ENCODE measurements around the gene MAGED1.

The MAGED1 gene

DNA sequence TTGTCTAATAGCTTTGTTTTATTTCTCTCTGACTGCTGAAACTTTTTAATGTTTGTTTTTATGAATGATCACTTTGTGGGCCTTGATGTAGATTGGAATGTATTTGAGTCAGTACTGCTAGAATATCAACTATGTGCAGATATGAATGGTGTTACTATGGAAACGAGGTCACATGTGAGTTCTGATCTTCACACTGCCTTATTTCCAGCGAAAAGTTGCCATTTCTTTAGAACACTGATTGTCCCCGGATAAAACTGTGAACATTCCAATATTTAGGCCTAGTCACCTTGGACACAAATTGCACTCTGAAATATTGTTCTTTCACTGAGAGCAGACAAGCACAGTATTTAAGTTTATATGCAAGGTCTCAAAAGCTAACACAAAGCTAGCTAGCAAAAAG lies 27.2 kb upstream of the MAGED1 start:
- TF ChIP-seq TAF1 (IDR thresholded peaks at IDR 0.05; ENCODE audit: borderline replicate concordance, insufficient read depth, low read length): no peak
- no peak for TF ChIP-seq FOXP2 (optimal IDR thresholded peaks at IDR 0.05; ENCODE audit: borderline replicate concordance, extremely low read depth, extremely low read length, insufficient read depth)
- no peak for TF ChIP-seq POLR2AphosphoS5 (IDR thresholded peaks at IDR 0.05; ENCODE audit: low read depth, low read length)
- no peak for TF ChIP-seq SIN3A (IDR thresholded peaks at IDR 0.05; ENCODE audit: borderline replicate concordance, insufficient read depth, low read length)

DNA sequence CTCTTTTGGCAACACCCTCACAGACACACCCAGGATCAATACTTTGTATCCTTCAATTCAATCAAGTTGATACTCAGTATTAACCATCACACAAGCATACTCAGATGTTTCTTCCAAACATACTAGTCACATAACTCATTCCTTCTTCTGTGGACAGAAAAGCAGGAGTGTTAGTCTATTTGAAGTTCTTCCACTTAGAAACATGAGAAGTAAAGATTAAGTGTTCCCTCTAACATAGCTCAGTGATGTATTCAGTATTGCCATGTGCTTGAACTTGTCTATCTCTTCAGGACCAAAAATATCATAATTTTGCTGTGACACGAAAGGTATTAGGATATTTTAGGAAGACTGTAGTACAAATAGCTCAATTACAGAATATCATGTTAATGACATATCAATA lies 25.8 kb upstream of the MAGED1 start:
- no peak for TF ChIP-seq FOXP2 (optimal IDR thresholded peaks at IDR 0.05; ENCODE audit: borderline replicate concordance, extremely low read depth, extremely low read length, insufficient read depth)
- no peak for TF ChIP-seq SIN3A (IDR thresholded peaks at IDR 0.05; ENCODE audit: borderline replicate concordance, insufficient read depth, low read length)
- TF ChIP-seq, protein P1, sequence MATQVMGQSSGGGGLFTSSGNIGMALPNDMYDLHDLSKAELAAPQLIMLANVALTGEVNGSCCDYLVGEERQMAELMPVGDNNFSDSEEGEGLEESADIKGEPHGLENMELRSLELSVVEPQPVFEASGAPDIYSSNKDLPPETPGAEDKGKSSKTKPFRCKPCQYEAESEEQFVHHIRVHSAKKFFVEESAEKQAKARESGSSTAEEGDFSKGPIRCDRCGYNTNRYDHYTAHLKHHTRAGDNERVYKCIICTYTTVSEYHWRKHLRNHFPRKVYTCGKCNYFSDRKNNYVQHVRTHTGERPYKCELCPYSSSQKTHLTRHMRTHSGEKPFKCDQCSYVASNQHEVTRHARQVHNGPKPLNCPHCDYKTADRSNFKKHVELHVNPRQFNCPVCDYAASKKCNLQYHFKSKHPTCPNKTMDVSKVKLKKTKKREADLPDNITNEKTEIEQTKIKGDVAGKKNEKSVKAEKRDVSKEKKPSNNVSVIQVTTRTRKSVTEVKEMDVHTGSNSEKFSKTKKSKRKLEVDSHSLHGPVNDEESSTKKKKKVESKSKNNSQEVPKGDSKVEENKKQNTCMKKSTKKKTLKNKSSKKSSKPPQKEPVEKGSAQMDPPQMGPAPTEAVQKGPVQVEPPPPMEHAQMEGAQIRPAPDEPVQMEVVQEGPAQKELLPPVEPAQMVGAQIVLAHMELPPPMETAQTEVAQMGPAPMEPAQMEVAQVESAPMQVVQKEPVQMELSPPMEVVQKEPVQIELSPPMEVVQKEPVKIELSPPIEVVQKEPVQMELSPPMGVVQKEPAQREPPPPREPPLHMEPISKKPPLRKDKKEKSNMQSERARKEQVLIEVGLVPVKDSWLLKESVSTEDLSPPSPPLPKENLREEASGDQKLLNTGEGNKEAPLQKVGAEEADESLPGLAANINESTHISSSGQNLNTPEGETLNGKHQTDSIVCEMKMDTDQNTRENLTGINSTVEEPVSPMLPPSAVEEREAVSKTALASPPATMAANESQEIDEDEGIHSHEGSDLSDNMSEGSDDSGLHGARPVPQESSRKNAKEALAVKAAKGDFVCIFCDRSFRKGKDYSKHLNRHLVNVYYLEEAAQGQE (IDR thresholded peaks at IDR 0.05; ENCODE audit: insufficient read depth in 1 of 2, low read depth in 2 of 2, low read length in 2 of 2): no peak
- no peak for TF ChIP-seq POLR2AphosphoS5 (IDR thresholded peaks at IDR 0.05; ENCODE audit: low read depth, low read length)
- TF ChIP-seq TAF1 (IDR thresholded peaks at IDR 0.05; ENCODE audit: borderline replicate concordance, insufficient read depth, low read length): no peak

DNA sequence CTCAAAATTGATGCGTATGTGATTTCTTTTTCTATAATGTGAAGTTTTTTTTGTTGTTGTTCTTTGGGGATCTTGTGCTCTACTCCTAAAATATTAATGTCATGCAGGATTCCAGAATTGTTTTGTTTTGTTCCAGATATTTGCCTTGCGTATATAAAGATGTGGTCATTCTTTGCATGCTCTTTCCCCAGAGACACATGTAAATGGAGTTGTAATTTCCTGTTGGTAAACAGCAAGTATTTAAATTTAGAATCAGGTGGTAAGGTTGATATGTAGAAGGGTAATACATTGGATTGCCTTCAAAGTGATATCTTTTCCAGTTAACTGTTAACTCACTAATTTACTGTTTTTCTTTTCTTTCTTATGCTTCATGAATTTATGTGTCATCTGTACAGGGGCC lies 23.1 kb upstream of the MAGED1 start:
- TF ChIP-seq POLR2AphosphoS5 (IDR thresholded peaks at IDR 0.05; ENCODE audit: low read depth, low read length) (no peak), FOXP2 (optimal IDR thresholded peaks at IDR 0.05; ENCODE audit: borderline replicate concordance, extremely low read depth, extremely low read length, insufficient read depth) (no peak), SIN3A (IDR thresholded peaks at IDR 0.05; ENCODE audit: borderline replicate concordance, insufficient read depth, low read length) (no peak), TAF1 (IDR thresholded peaks at IDR 0.05; ENCODE audit: borderline replicate concordance, insufficient read depth, low read length) (no peak)
- TF ChIP-seq, protein P1 (IDR thresholded peaks at IDR 0.05; ENCODE audit: insufficient read depth in 1 of 2, low read depth in 2 of 2, low read length in 2 of 2): no peak

DNA sequence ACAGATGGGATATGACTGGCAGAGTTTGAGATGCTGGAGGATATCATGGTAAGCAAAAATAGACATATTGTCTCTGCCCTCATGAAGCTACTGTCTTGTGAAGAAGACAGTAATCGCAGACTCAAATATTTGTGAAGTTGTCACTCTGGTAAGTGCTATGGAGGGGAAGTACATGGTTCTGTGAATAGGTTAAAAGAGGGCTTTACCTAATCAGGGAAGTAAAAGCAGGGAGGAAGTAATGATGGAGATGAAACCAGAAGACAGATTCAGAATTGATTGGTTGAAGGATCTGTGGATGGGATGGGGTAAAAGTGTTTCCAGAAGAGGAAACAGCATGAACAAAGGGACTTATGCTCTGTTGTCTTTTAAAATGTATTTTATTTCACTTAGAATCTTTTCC lies 19.3 kb upstream of the MAGED1 start:
- TF ChIP-seq POLR2AphosphoS5 (IDR thresholded peaks at IDR 0.05; ENCODE audit: low read depth, low read length) (no peak), FOXP2 (optimal IDR thresholded peaks at IDR 0.05; ENCODE audit: borderline replicate concordance, extremely low read depth, extremely low read length, insufficient read depth) (no peak), SIN3A (IDR thresholded peaks at IDR 0.05; ENCODE audit: borderline replicate concordance, insufficient read depth, low read length) (no peak), TAF1 (IDR thresholded peaks at IDR 0.05; ENCODE audit: borderline replicate concordance, insufficient read depth, low read length) (no peak)
- TF ChIP-seq, protein P1 (IDR thresholded peaks at IDR 0.05; ENCODE audit: insufficient read depth in 1 of 2, low read depth in 2 of 2, low read length in 2 of 2): no peak

DNA sequence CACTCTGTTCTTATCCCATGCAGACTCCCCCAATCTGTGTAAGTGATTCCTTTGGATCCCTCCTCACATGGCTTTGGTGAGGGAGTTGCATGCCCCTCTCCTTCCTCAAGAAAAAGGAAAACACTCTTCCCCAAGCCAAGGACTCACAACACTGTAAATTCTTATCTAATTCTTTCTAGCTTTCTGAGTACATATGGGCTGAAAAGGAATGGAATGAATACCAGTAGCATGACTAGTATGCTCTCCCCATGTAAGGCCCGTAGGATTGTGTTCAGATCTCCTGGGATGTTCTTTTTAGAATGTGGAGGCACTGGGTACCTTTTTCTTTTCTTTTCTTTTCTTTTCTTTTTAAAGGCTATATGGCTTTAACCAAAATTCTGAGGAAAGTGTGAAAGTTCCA lies 17.0 kb upstream of the MAGED1 start:
- no peak for TF ChIP-seq FOXP2 (optimal IDR thresholded peaks at IDR 0.05; ENCODE audit: borderline replicate concordance, extremely low read depth, extremely low read length, insufficient read depth)
- no peak for TF ChIP-seq SIN3A (IDR thresholded peaks at IDR 0.05; ENCODE audit: borderline replicate concordance, insufficient read depth, low read length)
- no peak for TF ChIP-seq TAF1 (IDR thresholded peaks at IDR 0.05; ENCODE audit: borderline replicate concordance, insufficient read depth, low read length)
- TF ChIP-seq, protein P1 (IDR thresholded peaks at IDR 0.05; ENCODE audit: insufficient read depth in 1 of 2, low read depth in 2 of 2, low read length in 2 of 2): no peak
- no peak for TF ChIP-seq POLR2AphosphoS5 (IDR thresholded peaks at IDR 0.05; ENCODE audit: low read depth, low read length)

Data from PFSK-1 (cell line).